ENCODE measurements around the gene SYP.

GRCh38 chrX:49163555-49164419 lies 36.2 kb downstream of the SYP start:
- TF ChIP-seq, protein P1, sequence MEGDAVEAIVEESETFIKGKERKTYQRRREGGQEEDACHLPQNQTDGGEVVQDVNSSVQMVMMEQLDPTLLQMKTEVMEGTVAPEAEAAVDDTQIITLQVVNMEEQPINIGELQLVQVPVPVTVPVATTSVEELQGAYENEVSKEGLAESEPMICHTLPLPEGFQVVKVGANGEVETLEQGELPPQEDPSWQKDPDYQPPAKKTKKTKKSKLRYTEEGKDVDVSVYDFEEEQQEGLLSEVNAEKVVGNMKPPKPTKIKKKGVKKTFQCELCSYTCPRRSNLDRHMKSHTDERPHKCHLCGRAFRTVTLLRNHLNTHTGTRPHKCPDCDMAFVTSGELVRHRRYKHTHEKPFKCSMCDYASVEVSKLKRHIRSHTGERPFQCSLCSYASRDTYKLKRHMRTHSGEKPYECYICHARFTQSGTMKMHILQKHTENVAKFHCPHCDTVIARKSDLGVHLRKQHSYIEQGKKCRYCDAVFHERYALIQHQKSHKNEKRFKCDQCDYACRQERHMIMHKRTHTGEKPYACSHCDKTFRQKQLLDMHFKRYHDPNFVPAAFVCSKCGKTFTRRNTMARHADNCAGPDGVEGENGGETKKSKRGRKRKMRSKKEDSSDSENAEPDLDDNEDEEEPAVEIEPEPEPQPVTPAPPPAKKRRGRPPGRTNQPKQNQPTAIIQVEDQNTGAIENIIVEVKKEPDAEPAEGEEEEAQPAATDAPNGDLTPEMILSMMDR (IDR thresholded peaks at IDR 0.05; ENCODE audit: poor library complexity), result peak; percentile 55
- TF ChIP-seq EZH2 (IDR thresholded peaks at IDR 0.05; ENCODE audit: borderline replicate concordance), result no peak

Measured in hepatocyte (in vitro differentiated cells).